Measurements from ENCODE around the gene LYZL4.

GRCh38 chr3:42459151-42459550, 48.7 kb upstream of the LYZL4 start:
- TF ChIP-seq CTCF (IDR thresholded peaks at IDR 0.05) (no peak), POLR2A (IDR thresholded peaks at IDR 0.05) (no peak)
